Endothelial cell of umbilical vein (primary cell): ENCODE measurements around the gene NRXN3. TPM values are rescaled to one million over a fixed set of nuclear protein-coding genes. Genes with fewer than 3 reads are reported as not detected.

Source experiments
- BruUV-seq: library from RNA; stranded (reverse); fragments of 400-500 nt; replicated peaks from 2 replicates; lab custom pipeline; 2021; lab: Mats Ljungman, UMichigan
- CTCF ChIA-PET: fragments of 300-600, 350-600 bp; sonication (Branson Sonifier 250); formaldehyde crosslinking; loops from one replicate; lab custom pipeline; 2021; ENCODE audit warnings: antibody characterized with exemption, inconsistent platforms; lab: Charles Lee
- POLR2A ChIA-PET: fragments of 300-600, 350-600 bp; sonication (Branson Sonifier 250); formaldehyde crosslinking; loops from one replicate; lab custom pipeline; 2021; ENCODE audit warnings: antibody characterized with exemption, inconsistent platforms; lab: Charles Lee
- DNase-seq: peaks from one replicate; pipeline ENCODE4 v3.0.0-alpha.2; 2011; ENCODE audit warnings: low read depth, low spot score
- FAIRE-seq: peaks from 2 replicates; lab custom pipeline; 2011; peaks lifted over from hg19 to GRCh38; lab: Jason Lieb, UNC
- H2AFZ ChIP-seq: 2 replicates; pipeline ENCODE4 v1.6.0; 2012; ENCODE audit warnings: low read depth, low read length, control low read depth, inconsistent platforms
- H3K27ac ChIP-seq: 2 replicates; pipeline ENCODE4 v1.5.1; 2011; ENCODE audit warnings: low read depth, mild to moderate bottlenecking, control low read depth, low read length, moderate library complexity; ENCODE audit not compliant: insufficient read depth
- H3K27me3 ChIP-seq, 2 experiments: 2 replicates each; pipeline versions ENCODE4 v1.6.0 to v1.6.1; 2011; ENCODE audit warnings: low read length in 2 of 2, mixed read lengths in 1 of 2; ENCODE audit not compliant: control insufficient read depth in 2 of 2, insufficient read depth in 2 of 2
- H3K36me3 ChIP-seq, 2 experiments: 2 replicates in 1 of 2; 3 replicates in 1 of 2; pipeline ENCODE4 v1.5.1; 2011; ENCODE audit warnings: low read length in 2 of 2, mild to moderate bottlenecking in 1 of 2, moderate library complexity in 1 of 2; ENCODE audit not compliant: control insufficient read depth in 2 of 2, insufficient read depth in 2 of 2; ENCODE audit errors: extremely low read depth in 1 of 2
- H3K4me1 ChIP-seq: 3 replicates; pipeline ENCODE4 v1.5.1; 2011; ENCODE audit warnings: mild to moderate bottlenecking, low read length; ENCODE audit not compliant: control insufficient read depth, insufficient read depth; ENCODE audit errors: extremely low read depth
- H3K4me2 ChIP-seq: 2 replicates; pipeline ENCODE4 v1.6.1; 2011; ENCODE audit warnings: low read length, control low read depth, mixed read lengths; ENCODE audit not compliant: insufficient read depth
- H3K4me3 ChIP-seq, 3 experiments: fragments of 200-600 bp in 1 of 3; sonication (generic), shearing (Covaris generic) in 1 of 3; replicated peaks in 1 of 3; 2 replicates each; pipeline ENCODE4 v1.5.1; 2011 to 2016; ENCODE audit warnings: control low read depth in 3 of 3, low read length in 3 of 3, mild to moderate bottlenecking in 2 of 3, inconsistent platforms in 1 of 3, low read depth in 1 of 3, moderate library complexity in 1 of 3; ENCODE audit not compliant: insufficient read depth in 1 of 3
- H3K79me2 ChIP-seq: 2 replicates; pipeline ENCODE4 v1.6.0; 2012; ENCODE audit warnings: low read length, inconsistent platforms; ENCODE audit not compliant: control insufficient read depth, insufficient read depth
- H3K9ac ChIP-seq: replicated peaks from 2 replicates; pipeline ENCODE3; 2011; ENCODE audit warnings: low read length, control low read depth; ENCODE audit not compliant: insufficient read depth; ENCODE audit errors: extremely low read depth
- H3K9me1 ChIP-seq: replicated peaks from 3 replicates; pipeline ENCODE4 v1.6.0; 2011; ENCODE audit warnings: mild to moderate bottlenecking, low read length; ENCODE audit not compliant: control insufficient read depth, insufficient read depth; ENCODE audit errors: extremely low read depth
- H3K9me3 ChIP-seq: replicated peaks from 2 replicates; pipeline ENCODE4 v1.5.1; 2012; ENCODE audit warnings: low read length, inconsistent platforms; ENCODE audit not compliant: control insufficient read depth, insufficient read depth
- H4K20me1 ChIP-seq: replicated peaks from 2 replicates; pipeline ENCODE3; 2011; ENCODE audit warnings: mild to moderate bottlenecking, low read length; ENCODE audit not compliant: control insufficient read depth, insufficient read depth; ENCODE audit errors: extremely low read depth
- EZH2 ChIP-seq: IDR thresholded peaks from 2 replicates; pipeline ENCODE4 v1.6.1; 2012; ENCODE audit warnings: borderline replicate concordance, low read depth, mild to moderate bottlenecking, moderate library complexity, low read length, inconsistent platforms; ENCODE audit not compliant: severe bottlenecking
- FOS ChIP-seq: IDR thresholded peaks from 2 replicates; pipeline ENCODE4 v1.6.1; 2011; ENCODE audit warnings: mild to moderate bottlenecking, low read length, moderate library complexity, borderline replicate concordance; ENCODE audit not compliant: insufficient read depth
- GATA2 ChIP-seq: IDR thresholded peaks from 2 replicates; pipeline ENCODE4 v1.7.0; 2011; ENCODE audit warnings: low read depth, mild to moderate bottlenecking, moderate library complexity, mixed read lengths, low read length; ENCODE audit not compliant: insufficient read length, insufficient read depth
- JUN ChIP-seq: IDR thresholded peaks from 2 replicates; pipeline ENCODE4 v1.6.1; 2011; ENCODE audit warnings: borderline replicate concordance, low read depth; ENCODE audit not compliant: insufficient read length, insufficient read depth
- MYC ChIP-seq: IDR thresholded peaks from one replicate; pipeline ENCODE4 v1.6.1; 2011; ENCODE audit warnings: mild to moderate bottlenecking, low read depth, low read length
- POLR2A ChIP-seq: IDR thresholded peaks from 2 replicates; pipeline ENCODE4 v1.6.1; 2012; ENCODE audit warnings: low read depth, mild to moderate bottlenecking, control low read depth, low read length
- POLR2AphosphoS5 ChIP-seq: IDR thresholded peaks from 2 replicates; pipeline ENCODE4 v1.6.1; 2012; ENCODE audit warnings: low read depth, mild to moderate bottlenecking, control low read depth, low read length, moderate library complexity; ENCODE audit not compliant: insufficient read depth
- dilution Hi-C: fragments of 300-500 bp; cut with MboI; formaldehyde crosslinking; loops from one replicate; pipeline ENCODE4 v1.15.0; 2019; ENCODE audit warnings: low sequenced_read_pairs; ENCODE audit not compliant: extremely low pct_ligation_motif_present
- intact Hi-C: fragments of 100-400 bp; cut with micrococcal nuclease; formaldehyde crosslinking; loops from one replicate; pipeline ENCODE4 v1.10.0; 2022
- polyA plus RNA-seq, 4 experiments: library from polyadenylated mRNA; depleted of rRNA in 3 of 4; stranded (reverse) in 3 of 4; unstranded in 1 of 4; fragments of >200 nt; gene quantifications; 2 replicates each; pipeline versions ENCODE4 v1.2.1 to v1.2.3, GENCODE V29; 2011 to 2012; ENCODE audit warnings: missing spikeins in 1 of 4
- total RNA-seq: library from RNA; stranded (reverse); gene quantifications from 2 replicates; pipeline ENCODE4 v1.2.3, GENCODE V29; 2021
- TF ChIP-seq, protein P1 (sequence below): IDR thresholded peaks from 2 replicates; pipeline ENCODE4 v1.6.1; 2011; ENCODE audit not compliant: insufficient read depth, insufficient read length
- TF ChIP-seq, protein P2 (sequence below), 2 donors: IDR thresholded peaks; 1 replicate in 1 of 2; 2 replicates in 1 of 2; pipeline ENCODE4 v1.5.1; 2011; ENCODE audit warnings: low read length in 2 of 2, mild to moderate bottlenecking in 2 of 2, moderate library complexity in 2 of 2, control low read depth in 1 of 2, inconsistent platforms in 1 of 2, low read depth in 1 of 2; ENCODE audit not compliant: insufficient read depth in 1 of 2; ENCODE audit errors: extremely low read depth in 1 of 2

The NRXN3 gene
- total and polyA plus RNA-seq, 2 donors (not counting 3 experiments of a cell fraction or from before 2014, with no cell fraction given) = 0.72 to 4.2 TPM

DNA sequence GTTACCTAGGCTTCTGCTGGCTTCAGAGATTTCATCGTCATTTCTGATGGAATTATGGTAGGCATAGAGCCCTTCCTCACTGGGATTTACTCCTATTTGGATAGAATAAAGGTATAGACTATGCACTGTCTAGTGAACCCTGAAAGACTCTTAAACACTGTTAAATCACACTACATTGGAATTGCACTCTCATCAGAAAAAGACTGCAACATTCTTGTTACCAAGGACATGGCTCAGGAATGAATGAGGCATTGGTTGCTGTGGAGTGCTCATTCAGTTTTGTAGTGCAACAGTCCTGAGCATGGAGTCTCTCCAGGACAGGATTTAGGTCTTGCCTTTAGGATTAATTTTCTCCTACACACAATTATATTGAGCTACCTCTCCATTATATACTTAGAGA lies 483.0 kb downstream of the NRXN3 start:
- ChIA-PET CTCF (interaction anchor here (1.0 kb wide), 1 partner anchor 11 kb away, joined by 3 read pairs; no protein-coding TSS in a partner anchor), POLR2A (no interaction called here)
- no peak for FAIRE-seq
- Histone ChIP-seq H3K9me3 (no peaks in the 10 kb centered on the region), H2AFZ (no peak overlapping the region), H4K20me1 (no peaks in the 10 kb centered on the region), H3K4me2 (no peak overlapping the region), H3K4me3 (no peak overlapping the region), H3K27ac (no peak overlapping the region), H3K27me3 (no peaks in the 10 kb centered on the region), H3K9me1 (no peaks in the 10 kb centered on the region), H3K9ac (no peak overlapping the region), H3K79me2 (no peaks in the 10 kb centered on the region), H3K4me1 (no peaks in the 10 kb centered on the region), H3K36me3 (no peaks in the 10 kb centered on the region)
- dilution Hi-C loops (no loop called here), intact Hi-C loops (no loop called here)
- no peak for DNase-seq
- no TSS peak for BruUV-seq
- TF ChIP-seq FOS (no peak), MYC (no peak)

DNA sequence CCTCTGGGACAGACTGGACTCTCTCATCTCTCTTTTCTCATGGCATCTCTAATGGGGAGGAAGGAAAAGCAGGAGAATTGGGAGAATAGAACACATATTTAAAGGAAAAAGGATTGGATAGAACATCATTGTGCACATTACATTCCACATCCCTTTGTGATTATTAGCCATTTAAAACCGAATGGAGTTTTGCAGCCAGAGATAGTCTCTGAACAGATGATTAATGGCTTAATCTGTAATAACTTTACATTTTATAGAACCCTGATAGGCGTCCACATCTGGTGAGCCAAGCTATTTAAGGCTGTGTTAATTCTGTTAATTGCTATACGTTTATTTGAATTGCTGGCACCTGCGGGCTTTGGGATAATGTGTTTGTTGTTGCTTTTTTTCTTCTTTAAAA lies 487.3 kb downstream of the NRXN3 start:
- Histone ChIP-seq H2AFZ (no peak overlapping the region), H3K9me1 (no peaks in the 10 kb centered on the region), H3K4me1 (no peaks in the 10 kb centered on the region), H3K79me2 (no peaks in the 10 kb centered on the region), H3K9me3 (no peaks in the 10 kb centered on the region), H3K4me2 (no peak overlapping the region), H4K20me1 (no peaks in the 10 kb centered on the region), H3K4me3 (no peak overlapping the region), H3K27ac (no peak overlapping the region), H3K27me3 (no peaks in the 10 kb centered on the region), H3K36me3 (no peaks in the 10 kb centered on the region), H3K9ac (no peak overlapping the region)
- dilution Hi-C loops = no loop called here
- POLR2A ChIA-PET = no interaction called here
- TF ChIP-seq FOS = no peak
- no peak for TF ChIP-seq JUN
- TF ChIP-seq MYC = no peak
- TF ChIP-seq POLR2AphosphoS5 = no peak
- no peak for TF ChIP-seq POLR2A
- TF ChIP-seq, protein P1, sequence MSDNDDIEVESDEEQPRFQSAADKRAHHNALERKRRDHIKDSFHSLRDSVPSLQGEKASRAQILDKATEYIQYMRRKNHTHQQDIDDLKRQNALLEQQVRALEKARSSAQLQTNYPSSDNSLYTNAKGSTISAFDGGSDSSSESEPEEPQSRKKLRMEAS = no peak
- TF ChIP-seq, protein P2, sequence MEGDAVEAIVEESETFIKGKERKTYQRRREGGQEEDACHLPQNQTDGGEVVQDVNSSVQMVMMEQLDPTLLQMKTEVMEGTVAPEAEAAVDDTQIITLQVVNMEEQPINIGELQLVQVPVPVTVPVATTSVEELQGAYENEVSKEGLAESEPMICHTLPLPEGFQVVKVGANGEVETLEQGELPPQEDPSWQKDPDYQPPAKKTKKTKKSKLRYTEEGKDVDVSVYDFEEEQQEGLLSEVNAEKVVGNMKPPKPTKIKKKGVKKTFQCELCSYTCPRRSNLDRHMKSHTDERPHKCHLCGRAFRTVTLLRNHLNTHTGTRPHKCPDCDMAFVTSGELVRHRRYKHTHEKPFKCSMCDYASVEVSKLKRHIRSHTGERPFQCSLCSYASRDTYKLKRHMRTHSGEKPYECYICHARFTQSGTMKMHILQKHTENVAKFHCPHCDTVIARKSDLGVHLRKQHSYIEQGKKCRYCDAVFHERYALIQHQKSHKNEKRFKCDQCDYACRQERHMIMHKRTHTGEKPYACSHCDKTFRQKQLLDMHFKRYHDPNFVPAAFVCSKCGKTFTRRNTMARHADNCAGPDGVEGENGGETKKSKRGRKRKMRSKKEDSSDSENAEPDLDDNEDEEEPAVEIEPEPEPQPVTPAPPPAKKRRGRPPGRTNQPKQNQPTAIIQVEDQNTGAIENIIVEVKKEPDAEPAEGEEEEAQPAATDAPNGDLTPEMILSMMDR (IDR thresholded peaks at IDR 0.05; ENCODE audit: extremely low read depth in 1 of 2, insufficient read depth in 1 of 2, low read depth in 1 of 2, low read length in 2 of 2) = no peak
- TF ChIP-seq EZH2 = no peak
- no peak for TF ChIP-seq GATA2
- BruUV-seq = no TSS peak
- DNase-seq (no peak), FAIRE-seq (no peak)
- intact Hi-C loops = no loop called here
- CTCF ChIA-PET = no interaction called here
